HG02798 (cell line): ENCODE data around the gene CCDC88B.
A peak's percentile ranks its signal among the peaks of the same experiment; 100 is the strongest.

Experiments
- ATAC-seq: cut with Tn5 transposase; IDR thresholded peaks from one replicate; pipeline ENCODE4 v1.9.1; 2021; ENCODE audit warnings: mild to moderate bottlenecking; ENCODE audit not compliant: unreplicated experiment, poor library complexity

Gene CCDC88B

DNA sequence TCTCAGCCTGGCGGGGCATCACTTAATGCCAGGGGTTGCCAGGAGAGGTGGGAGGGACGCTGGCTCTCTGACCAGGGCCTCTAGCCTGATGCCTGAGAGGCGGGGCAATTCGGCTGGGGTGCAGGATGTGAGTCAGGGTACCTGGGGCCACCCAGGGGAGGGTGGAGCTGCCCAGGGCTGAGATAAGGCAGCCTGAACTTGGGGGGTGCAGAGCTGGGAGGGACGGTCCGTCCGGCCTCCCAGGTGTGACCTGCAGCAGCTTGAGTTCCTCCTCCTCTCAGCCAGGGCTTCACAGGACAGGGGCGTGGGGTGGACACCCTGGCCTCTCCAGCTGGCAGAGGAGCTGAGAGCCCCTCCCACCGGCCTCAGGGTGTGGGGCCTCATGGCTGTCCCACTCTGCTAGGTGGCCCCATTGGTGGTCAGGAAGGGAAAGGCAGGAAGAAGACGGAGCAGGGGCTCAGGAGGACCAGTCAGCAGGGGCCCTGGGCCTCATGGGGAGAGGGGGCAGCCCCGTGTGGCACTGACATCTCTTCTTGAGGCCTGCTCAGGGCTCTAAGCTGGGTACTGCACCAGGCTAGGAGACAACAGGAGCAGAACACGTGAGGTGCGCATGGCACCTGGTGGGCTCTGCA is 18.0 kb downstream of the CCDC88B start:
- no peak for ATAC-seq

DNA sequence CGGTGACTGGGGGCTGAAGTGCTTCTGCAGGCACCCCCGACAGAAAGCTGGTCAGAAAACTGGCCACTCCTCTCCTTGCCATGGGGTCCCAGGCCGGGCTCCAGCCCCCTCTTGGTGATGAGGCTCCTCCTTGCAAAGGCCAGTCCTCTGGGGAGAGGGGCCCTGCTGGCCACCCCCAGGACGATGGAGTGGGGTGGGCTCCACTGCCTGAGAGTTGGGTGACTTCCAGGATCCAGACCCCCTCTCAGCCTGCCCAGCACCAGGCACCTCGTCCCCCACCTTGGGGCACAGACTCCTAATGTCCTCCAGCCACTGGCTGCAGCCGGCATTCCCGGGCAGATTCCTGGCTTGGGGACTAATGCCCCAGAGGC is 18.5 kb downstream of the CCDC88B start:
- no peak for ATAC-seq

- peak; percentile 57 for ATAC-seq
Measured at GRCh38 chr11:64358907-64359711, 19.1 kb downstream of the CCDC88B start, which contains the start of gene RPS6KA4. Gene RPS6KA4, plus strand, starts transcription at chr11:64359162. Its CDS starts 74 bp downstream, at chr11:64359236.

- ATAC-seq = no peak
Measured at GRCh38 chr11:64359712-64360445, 19.9 kb downstream of the CCDC88B start.

DNA sequence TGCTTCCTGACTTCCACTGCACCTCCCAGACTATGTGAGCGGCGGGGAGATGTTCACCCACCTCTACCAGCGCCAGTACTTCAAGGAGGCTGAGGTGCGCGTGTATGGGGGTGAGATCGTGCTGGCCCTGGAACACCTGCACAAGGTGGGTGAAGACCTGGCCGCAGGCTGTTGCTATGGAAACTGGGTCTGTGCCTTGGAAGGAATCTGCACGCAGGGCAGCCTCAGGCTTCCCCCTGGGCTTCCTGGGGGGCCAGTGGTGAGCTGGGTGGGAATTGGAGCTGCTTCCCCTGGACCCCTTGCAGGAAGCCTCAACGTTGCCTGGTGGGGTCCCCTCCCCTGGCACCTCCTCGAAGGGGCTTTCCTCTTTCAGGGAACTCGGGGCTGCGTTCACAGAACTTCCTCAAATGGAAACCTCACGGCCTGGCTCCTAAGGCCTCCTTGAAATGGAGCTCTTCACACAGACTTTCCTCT is 20.5 kb downstream of the CCDC88B start:
- no peak for ATAC-seq

- no peak for ATAC-seq
Measured at GRCh38 chr11:64361659-64362058, 21.7 kb downstream of the CCDC88B start.

DNA sequence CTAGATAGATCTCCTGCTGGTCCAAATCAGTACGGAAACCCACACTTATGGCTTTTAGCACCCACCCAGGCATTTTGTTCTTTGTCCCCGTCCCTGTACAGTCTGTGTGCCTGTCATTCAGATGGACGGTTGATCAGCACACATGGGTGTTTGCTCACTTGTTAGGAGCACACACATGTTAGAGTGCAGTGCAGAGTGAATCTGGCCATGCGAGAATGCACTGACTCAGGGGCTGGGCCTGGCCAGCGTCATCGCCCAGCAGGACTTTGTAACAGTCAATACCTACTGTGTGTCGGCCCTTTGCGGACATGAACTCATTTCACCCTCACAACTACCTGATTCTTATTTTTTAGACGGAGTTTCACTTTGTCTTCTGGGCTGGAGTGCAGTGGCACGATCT is 22.3 kb downstream of the CCDC88B start:
- no peak for ATAC-seq

DNA sequence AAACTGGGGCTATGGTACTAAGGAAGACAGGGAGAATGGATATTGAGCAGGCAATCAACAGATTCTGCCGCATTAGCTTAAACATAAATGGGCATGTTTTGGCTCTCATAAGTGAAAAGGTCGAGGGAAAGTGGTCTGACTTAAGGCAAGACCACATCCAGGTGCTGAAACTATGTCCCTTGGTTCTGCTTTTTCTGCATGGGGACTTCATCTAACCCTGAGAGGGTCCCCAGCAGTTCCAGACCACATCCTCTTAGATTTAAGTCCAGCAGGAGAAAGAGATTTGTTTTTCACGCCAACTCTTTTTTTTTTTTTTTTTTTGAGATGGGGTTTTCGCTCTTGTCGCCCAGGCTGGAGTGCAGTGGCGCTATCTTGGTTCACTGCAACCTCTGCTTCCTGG is 24.4 kb downstream of the CCDC88B start:
- no peak for ATAC-seq

GRCh38 chr11:64364911-64365310 is 24.9 kb downstream of the CCDC88B start:
- ATAC-seq = no peak

GRCh38 chr11:64366751-64367150 is 26.7 kb downstream of the CCDC88B start:
- ATAC-seq = no peak

DNA sequence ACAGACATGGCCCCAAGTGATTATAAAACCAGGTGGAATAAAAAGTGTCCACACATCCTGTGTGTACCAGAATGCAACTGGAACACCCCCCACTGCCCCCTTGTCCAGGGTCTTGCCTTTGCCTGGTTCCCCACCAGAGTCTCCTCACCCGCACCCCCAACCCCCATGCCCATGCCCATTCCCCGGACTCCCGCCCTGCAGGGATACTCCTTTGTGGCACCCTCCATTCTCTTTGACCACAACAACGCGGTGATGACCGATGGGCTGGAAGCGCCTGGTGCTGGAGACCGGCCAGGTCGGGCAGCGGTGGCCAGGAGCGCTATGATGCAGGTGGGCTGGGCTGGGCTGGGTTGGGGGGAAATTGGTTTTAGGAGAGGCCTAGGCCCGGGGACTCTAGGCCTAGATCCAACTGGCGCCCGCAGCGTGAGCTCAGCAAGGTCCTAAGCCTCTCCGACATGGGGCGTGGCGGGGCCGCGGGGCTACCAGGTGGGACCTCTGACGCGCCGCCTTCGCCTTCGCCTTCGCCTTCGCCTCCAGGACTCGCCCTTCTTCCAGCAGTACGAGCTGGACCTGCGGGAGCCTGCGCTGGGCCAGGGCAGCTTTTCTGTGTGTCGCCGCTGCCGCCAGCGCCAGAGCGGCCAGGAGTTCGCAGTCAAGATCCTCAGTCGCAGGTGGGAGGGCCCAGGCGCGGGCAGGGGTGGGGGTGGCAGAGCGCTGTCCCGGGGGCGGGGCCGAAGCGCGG is 28.1 kb downstream of the CCDC88B start:
- ATAC-seq = no peak

DNA sequence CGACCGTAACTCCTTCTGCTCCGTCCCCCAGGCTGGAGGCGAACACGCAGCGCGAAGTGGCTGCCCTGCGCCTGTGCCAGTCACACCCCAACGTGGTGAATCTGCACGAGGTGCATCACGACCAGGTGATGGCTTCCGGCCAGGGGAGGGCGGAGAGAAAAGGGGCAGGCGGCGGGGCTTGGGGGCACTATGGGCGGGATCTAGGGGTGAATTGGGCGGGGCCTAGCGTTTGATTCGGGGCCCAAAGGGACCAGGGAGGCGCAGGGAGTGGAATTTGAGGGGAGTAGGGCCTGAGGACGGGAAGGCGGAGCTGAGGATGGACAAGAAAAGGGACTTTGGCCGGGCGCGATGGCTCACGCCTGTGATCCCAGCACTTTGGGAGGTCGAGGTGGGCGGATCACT is 28.7 kb downstream of the CCDC88B start:
- no peak for ATAC-seq

GRCh38 chr11:64369440-64370421 is 29.7 kb downstream of the CCDC88B start:
- no peak for ATAC-seq

GRCh38 chr11:64371201-64371600 is 31.2 kb downstream of the CCDC88B start:
- no peak for ATAC-seq

- no peak for ATAC-seq
Measured at GRCh38 chr11:64372021-64372420, 32.0 kb downstream of the CCDC88B start.

- ATAC-seq = no peak
Measured at GRCh38 chr11:64372802-64373597, 33.0 kb downstream of the CCDC88B start.

DNA sequence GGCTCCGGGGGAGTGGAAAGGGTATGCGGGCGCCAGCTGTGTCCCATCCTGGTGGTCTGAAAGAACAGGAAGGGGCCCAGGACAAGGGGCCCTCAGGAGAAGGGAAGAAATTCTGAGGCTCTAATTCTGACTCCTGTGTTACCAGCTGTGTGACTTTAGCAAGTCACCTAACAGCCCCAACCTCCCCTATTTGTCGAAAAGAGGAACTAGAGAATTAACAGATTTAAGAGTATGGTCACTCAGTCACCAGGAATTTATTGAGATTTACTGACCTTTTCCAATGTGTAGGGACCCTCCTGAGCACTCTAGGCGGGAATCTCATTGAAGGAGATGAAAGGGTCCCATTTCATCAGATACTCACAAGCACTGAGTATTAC is 33.6 kb downstream of the CCDC88B start:
- no peak for ATAC-seq

- ATAC-seq = no peak
Measured at GRCh38 chr11:64376071-64376470, 36.1 kb downstream of the CCDC88B start.
